HEK293 (cell line): ENCODE results near the gene RNU5B-1.
A peak's percentile ranks its signal among the peaks of the same experiment; 100 is the strongest.

Source experiments
- CTCF ChIA-PET: fragments of 350-600 bp; formaldehyde crosslinking; extraction: SDS; loops from one replicate; lab custom pipeline; 2021; ENCODE audit warnings: antibody characterized with exemption; lab: Yijun Ruan, JAX
- POLR2A ChIA-PET: fragments of 300-600 bp; formaldehyde crosslinking; extraction: SDS; loops from one replicate; lab custom pipeline; 2020; ENCODE audit warnings: antibody characterized with exemption, inconsistent platforms; lab: Yijun Ruan, JAX
- H3K27ac ChIP-seq: fragments of 200-500 bp; sonication (Bioruptor generic); 2 replicates; pipeline ENCODE4 v1.5.1; 2014; ENCODE audit warnings: low read depth, low read length, control low read depth, inconsistent platforms; ENCODE audit errors: extremely low read depth
- H3K36me3 ChIP-seq, 2 experiments: fragments of 200-500 bp in 1 of 2; sonication (Bioruptor generic) in 1 of 2; 1 replicate in 1 of 2; 2 replicates in 1 of 2; pipeline ENCODE4 v1.5.1; 2014 to 2017; ENCODE audit warnings: inconsistent platforms in 2 of 2, low read length in 2 of 2; ENCODE audit not compliant: control insufficient read depth in 2 of 2, insufficient read depth in 1 of 2
- H3K4me1 ChIP-seq: fragments of 200-500 bp; sonication (Bioruptor generic); 2 replicates; pipeline ENCODE4 v1.5.1; 2014; ENCODE audit warnings: mild to moderate bottlenecking, low read length, inconsistent platforms; ENCODE audit not compliant: control insufficient read depth, insufficient read depth
- H3K4me3 ChIP-seq: 2 replicates; pipeline ENCODE4 v1.5.1; 2011; ENCODE audit warnings: low read depth, mild to moderate bottlenecking, control low read depth, low read length, moderate library complexity
- H3K9me3 ChIP-seq: fragments of 200-500 bp; sonication (Bioruptor generic); 2 replicates; pipeline ENCODE4 v1.5.1; 2014; ENCODE audit warnings: low read depth, low read length, inconsistent platforms; ENCODE audit not compliant: control insufficient read depth, insufficient read depth
- KLF1 ChIP-seq: fragments of 450-650 bp; formaldehyde crosslinking; IDR thresholded peaks from 2 replicates; pipeline ENCODE4 v1.5.1; 2016; ENCODE audit warnings: missing biosample characterization, missing genetic modification characterization
- SP3 ChIP-seq: fragments of 450-650 bp; formaldehyde crosslinking; IDR thresholded peaks from 2 replicates; pipeline ENCODE4 v1.5.1; 2016; ENCODE audit warnings: missing biosample characterization, missing genetic modification characterization
- ZFHX2 ChIP-seq: fragments of 450-650 bp; formaldehyde crosslinking; conservative IDR thresholded peaks from 2 replicates; pipeline ENCODE4 v1.5.1; 2016; ENCODE audit warnings: missing biosample characterization, missing genetic modification characterization
- ZNF175 ChIP-seq: fragments of 450-650 bp; formaldehyde crosslinking; IDR thresholded peaks from 2 replicates; pipeline ENCODE4 v1.5.1; 2016; ENCODE audit warnings: missing biosample characterization, missing genetic modification characterization
- ZNF211 ChIP-seq: fragments of 450-650 bp; formaldehyde crosslinking; IDR thresholded peaks from 2 replicates; pipeline ENCODE4 v1.5.1; 2016; ENCODE audit warnings: low read depth, missing biosample characterization, missing genetic modification characterization
- ZNF335 ChIP-seq: fragments of 450-650 bp; formaldehyde crosslinking; conservative IDR thresholded peaks from 2 replicates; pipeline ENCODE4 v1.5.1; 2016; ENCODE audit warnings: missing biosample characterization, missing genetic modification characterization
- ZNF654 ChIP-seq: fragments of 450-650 bp; formaldehyde crosslinking; IDR thresholded peaks from 2 replicates; pipeline ENCODE4 v1.5.1; 2016; ENCODE audit warnings: low read depth, missing biosample characterization, missing genetic modification characterization
- ZNF664 ChIP-seq: fragments of 450-650 bp; formaldehyde crosslinking; IDR thresholded peaks from 2 replicates; pipeline ENCODE4 v1.5.1; 2016; ENCODE audit warnings: missing biosample characterization, missing genetic modification characterization
- ZNF768 ChIP-seq: fragments of 450-650 bp; formaldehyde crosslinking; IDR thresholded peaks from 2 replicates; pipeline ENCODE4 v1.5.1; 2018; ENCODE audit warnings: missing biosample characterization, mild to moderate bottlenecking, missing genetic modification characterization
- ZNF791 ChIP-seq: fragments of 450-650 bp; formaldehyde crosslinking; IDR thresholded peaks from 2 replicates; pipeline ENCODE4 v1.5.1; 2016; ENCODE audit warnings: missing biosample characterization, missing genetic modification characterization
- TF ChIP-seq, protein P1 (sequence below): fragments of 450-650 bp; IDR thresholded peaks from 2 replicates; pipeline ENCODE4 v1.5.1; 2018; ENCODE audit warnings: missing biosample characterization, mild to moderate bottlenecking, missing genetic modification characterization
- TF ChIP-seq, protein P2 (sequence below): fragments of 450-650 bp; formaldehyde crosslinking; IDR thresholded peaks from 2 replicates; pipeline ENCODE4 v1.5.1; 2016; ENCODE audit warnings: missing biosample characterization, missing genetic modification characterization
- TF ChIP-seq, protein P3 (sequence below): sonication (generic); formaldehyde crosslinking; IDR thresholded peaks from 2 replicates; pipeline ENCODE4 v1.8.1; 2022; ENCODE audit warnings: mild to moderate bottlenecking, moderate library complexity, missing genetic modification reagents
- TF ChIP-seq, protein P4 (sequence below): fragments of 450-650 bp; formaldehyde crosslinking; IDR thresholded peaks from 2 replicates; pipeline ENCODE4 v1.5.1; 2017; ENCODE audit warnings: missing biosample characterization, missing genetic modification characterization
- TF ChIP-seq, protein P5 (sequence below): fragments of 450-650 bp; formaldehyde crosslinking; IDR thresholded peaks from 2 replicates; pipeline ENCODE4 v1.5.1; 2016; ENCODE audit warnings: missing biosample characterization, missing genetic modification characterization, borderline replicate concordance
- TF ChIP-seq, protein P6 (sequence below): fragments of 450-650 bp; formaldehyde crosslinking; IDR thresholded peaks from 2 replicates; pipeline ENCODE4 v1.5.1; 2016; ENCODE audit warnings: missing biosample characterization, missing genetic modification characterization
- TF ChIP-seq, protein P7 (sequence below): fragments of 450-650 bp; IDR thresholded peaks from 2 replicates; pipeline ENCODE4 v1.5.1; 2018; ENCODE audit warnings: missing biosample characterization, missing genetic modification characterization
- TF ChIP-seq, protein P8 (sequence below): fragments of 450-650 bp; formaldehyde crosslinking; IDR thresholded peaks from 2 replicates; pipeline ENCODE4 v1.5.1; 2016; ENCODE audit warnings: missing biosample characterization, missing genetic modification characterization

The RNU5B-1 gene

DNA sequence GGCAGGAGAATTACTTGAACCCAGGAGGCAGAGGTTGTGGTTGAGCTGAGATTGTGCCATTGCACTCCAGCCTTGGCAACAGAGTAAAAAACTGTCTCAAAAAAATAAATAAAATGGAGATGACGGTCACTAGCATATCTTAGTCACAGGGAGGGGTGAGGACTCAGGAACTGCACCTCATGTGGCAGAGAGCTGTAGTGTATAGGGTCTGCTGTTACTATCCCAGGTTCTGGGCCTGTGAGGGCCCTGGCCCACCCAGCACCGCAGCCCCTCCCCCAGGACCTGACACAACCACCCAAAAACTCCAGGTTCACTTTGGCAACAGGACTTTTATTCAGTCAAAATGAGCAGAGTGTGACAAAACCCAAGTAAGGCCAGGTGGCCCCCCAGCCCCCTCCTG is 22.3 kb downstream of the RNU5B-1 start (continued):
- TF ChIP-seq, protein P1, sequence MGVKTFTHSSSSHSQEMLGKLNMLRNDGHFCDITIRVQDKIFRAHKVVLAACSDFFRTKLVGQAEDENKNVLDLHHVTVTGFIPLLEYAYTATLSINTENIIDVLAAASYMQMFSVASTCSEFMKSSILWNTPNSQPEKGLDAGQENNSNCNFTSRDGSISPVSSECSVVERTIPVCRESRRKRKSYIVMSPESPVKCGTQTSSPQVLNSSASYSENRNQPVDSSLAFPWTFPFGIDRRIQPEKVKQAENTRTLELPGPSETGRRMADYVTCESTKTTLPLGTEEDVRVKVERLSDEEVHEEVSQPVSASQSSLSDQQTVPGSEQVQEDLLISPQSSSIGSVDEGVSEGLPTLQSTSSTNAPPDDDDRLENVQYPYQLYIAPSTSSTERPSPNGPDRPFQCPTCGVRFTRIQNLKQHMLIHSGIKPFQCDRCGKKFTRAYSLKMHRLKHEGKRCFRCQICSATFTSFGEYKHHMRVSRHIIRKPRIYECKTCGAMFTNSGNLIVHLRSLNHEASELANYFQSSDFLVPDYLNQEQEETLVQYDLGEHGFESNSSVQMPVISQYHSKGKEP (tag by site-specific recombination), result no peak
- TF ChIP-seq, protein P2, sequence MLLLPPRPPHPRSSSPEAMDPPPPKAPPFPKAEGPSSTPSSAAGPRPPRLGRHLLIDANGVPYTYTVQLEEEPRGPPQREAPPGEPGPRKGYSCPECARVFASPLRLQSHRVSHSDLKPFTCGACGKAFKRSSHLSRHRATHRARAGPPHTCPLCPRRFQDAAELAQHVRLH, result no peak
- no peak for TF ChIP-seq ZNF768 (tag by site-specific recombination)
- TF ChIP-seq, protein P3, sequence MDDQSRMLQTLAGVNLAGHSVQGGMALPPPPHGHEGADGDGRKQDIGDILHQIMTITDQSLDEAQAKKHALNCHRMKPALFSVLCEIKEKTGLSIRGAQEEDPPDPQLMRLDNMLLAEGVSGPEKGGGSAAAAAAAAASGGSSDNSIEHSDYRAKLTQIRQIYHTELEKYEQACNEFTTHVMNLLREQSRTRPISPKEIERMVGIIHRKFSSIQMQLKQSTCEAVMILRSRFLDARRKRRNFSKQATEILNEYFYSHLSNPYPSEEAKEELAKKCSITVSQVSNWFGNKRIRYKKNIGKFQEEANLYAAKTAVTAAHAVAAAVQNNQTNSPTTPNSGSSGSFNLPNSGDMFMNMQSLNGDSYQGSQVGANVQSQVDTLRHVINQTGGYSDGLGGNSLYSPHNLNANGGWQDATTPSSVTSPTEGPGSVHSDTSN (CRISPR knock-in tag), result no peak
- TF ChIP-seq, protein P4, sequence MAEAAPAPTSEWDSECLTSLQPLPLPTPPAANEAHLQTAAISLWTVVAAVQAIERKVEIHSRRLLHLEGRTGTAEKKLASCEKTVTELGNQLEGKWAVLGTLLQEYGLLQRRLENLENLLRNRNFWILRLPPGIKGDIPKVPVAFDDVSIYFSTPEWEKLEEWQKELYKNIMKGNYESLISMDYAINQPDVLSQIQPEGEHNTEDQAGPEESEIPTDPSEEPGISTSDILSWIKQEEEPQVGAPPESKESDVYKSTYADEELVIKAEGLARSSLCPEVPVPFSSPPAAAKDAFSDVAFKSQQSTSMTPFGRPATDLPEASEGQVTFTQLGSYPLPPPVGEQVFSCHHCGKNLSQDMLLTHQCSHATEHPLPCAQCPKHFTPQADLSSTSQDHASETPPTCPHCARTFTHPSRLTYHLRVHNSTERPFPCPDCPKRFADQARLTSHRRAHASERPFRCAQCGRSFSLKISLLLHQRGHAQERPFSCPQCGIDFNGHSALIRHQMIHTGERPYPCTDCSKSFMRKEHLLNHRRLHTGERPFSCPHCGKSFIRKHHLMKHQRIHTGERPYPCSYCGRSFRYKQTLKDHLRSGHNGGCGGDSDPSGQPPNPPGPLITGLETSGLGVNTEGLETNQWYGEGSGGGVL (tag by site-specific recombination), result no peak
- no peak for TF ChIP-seq ZNF791 (tag by site-specific recombination)
- no peak for TF ChIP-seq ZNF664 (tag by site-specific recombination)

DNA sequence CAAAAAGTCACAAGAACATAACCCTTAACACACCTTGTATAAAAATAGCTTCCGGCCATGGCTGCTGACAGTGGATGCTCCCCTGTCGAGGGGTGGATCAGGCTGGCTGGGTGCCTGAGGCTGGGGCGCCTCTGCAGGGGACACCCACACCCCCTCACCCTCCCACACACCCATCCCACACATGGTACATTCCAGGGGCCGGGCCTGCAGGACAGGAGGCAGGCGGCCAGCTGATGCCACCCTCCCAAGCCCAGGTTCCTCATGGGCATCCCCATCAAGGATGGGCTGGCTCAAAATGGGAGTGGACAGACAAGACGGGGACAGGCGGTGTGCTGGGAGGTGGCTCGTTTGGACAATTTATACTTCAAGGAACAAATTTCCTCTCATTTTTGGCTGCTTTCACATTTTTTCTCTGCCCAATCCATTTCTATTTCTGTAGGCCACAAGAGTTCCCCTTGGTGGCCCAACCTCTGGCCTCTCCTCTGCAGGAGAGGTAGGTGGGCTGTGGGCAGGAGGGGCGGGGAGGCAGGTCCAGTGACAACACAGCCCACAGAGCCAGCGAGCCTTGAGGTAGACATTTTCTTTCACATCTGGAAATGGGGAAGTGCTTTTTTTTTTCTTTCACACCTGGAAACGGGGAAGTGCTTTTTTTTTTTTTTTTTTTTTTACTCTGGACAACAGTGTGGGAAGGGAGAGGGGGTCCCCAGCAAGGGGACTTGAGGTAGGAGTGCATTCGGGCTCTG is 23.3 kb downstream of the RNU5B-1 start:
- no peaks in the 10 kb centered on the region for H3K9me3 ChIP-seq
- no peak overlapping the region for H3K27ac ChIP-seq
- no peaks in the 10 kb centered on the region for H3K36me3 ChIP-seq
- CTCF ChIA-PET, result interaction anchor here (1.0 to 16.1 kb wide), 4 partner anchors 8 to 72 kb away, joined by 3 to 454 read pairs (median 16); partner anchors contain the start of gene IGDCC3
- POLR2A ChIA-PET, result interaction anchor here (0.9 kb wide), 1 partner anchor 23 kb away, joined by 6 read pairs; the partner anchor contains the start of gene RNU5B-1
- no peaks in the 10 kb centered on the region for H3K4me1 ChIP-seq
- no peak overlapping the region for H3K4me3 ChIP-seq
- TF ChIP-seq ZNF654 (tag by site-specific recombination), result no peak
- TF ChIP-seq, protein P5, sequence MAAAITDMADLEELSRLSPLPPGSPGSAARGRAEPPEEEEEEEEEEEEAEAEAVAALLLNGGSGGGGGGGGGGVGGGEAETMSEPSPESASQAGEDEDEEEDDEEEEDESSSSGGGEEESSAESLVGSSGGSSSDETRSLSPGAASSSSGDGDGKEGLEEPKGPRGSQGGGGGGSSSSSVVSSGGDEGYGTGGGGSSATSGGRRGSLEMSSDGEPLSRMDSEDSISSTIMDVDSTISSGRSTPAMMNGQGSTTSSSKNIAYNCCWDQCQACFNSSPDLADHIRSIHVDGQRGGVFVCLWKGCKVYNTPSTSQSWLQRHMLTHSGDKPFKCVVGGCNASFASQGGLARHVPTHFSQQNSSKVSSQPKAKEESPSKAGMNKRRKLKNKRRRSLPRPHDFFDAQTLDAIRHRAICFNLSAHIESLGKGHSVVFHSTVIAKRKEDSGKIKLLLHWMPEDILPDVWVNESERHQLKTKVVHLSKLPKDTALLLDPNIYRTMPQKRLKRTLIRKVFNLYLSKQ, result no peak
- TF ChIP-seq, protein P6, sequence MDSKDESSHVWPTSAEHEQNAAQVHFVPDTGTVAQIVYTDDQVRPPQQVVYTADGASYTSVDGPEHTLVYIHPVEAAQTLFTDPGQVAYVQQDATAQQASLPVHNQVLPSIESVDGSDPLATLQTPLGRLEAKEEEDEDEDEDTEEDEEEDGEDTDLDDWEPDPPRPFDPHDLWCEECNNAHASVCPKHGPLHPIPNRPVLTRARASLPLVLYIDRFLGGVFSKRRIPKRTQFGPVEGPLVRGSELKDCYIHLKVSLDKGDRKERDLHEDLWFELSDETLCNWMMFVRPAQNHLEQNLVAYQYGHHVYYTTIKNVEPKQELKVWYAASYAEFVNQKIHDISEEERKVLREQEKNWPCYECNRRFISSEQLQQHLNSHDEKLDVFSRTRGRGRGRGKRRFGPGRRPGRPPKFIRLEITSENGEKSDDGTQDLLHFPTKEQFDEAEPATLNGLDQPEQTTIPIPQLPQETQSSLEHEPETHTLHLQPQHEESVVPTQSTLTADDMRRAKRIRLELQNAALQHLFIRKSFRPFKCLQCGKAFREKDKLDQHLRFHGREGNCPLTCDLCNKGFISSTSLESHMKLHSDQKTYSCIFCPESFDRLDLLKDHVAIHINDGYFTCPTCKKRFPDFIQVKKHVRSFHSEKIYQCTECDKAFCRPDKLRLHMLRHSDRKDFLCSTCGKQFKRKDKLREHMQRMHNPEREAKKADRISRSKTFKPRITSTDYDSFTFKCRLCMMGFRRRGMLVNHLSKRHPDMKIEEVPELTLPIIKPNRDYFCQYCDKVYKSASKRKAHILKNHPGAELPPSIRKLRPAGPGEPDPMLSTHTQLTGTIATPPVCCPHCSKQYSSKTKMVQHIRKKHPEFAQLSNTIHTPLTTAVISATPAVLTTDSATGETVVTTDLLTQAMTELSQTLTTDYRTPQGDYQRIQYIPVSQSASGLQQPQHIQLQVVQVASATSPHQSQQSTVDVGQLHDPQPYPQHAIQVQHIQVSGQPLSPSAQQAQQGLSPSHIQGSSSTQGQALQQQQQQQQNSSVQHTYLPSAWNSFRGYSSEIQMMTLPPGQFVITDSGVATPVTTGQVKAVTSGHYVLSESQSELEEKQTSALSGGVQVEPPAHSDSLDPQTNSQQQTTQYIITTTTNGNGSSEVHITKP (tag by site-specific recombination), result peak; percentile 96
- peak; percentile 88 for TF ChIP-seq ZFHX2 (tag by site-specific recombination)
- no peak for TF ChIP-seq ZNF175 (tag by site-specific recombination)
- TF ChIP-seq, protein P4 (tag by site-specific recombination), result no peak
- peak; percentile 19; the same call in 1 of the 2 replicates for TF ChIP-seq SP3
- TF ChIP-seq, protein P7, sequence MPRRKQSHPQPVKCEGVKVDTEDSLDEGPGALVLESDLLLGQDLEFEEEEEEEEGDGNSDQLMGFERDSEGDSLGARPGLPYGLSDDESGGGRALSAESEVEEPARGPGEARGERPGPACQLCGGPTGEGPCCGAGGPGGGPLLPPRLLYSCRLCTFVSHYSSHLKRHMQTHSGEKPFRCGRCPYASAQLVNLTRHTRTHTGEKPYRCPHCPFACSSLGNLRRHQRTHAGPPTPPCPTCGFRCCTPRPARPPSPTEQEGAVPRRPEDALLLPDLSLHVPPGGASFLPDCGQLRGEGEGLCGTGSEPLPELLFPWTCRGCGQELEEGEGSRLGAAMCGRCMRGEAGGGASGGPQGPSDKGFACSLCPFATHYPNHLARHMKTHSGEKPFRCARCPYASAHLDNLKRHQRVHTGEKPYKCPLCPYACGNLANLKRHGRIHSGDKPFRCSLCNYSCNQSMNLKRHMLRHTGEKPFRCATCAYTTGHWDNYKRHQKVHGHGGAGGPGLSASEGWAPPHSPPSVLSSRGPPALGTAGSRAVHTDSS (tag by site-specific recombination), result no peak
- no peak for TF ChIP-seq ZNF335 (tag by site-specific recombination)
- TF ChIP-seq KLF1 (tag by site-specific recombination), result 0 out of 2 replicates have a peak, but pooled peaks have one; percentile 7
- TF ChIP-seq, protein P8, sequence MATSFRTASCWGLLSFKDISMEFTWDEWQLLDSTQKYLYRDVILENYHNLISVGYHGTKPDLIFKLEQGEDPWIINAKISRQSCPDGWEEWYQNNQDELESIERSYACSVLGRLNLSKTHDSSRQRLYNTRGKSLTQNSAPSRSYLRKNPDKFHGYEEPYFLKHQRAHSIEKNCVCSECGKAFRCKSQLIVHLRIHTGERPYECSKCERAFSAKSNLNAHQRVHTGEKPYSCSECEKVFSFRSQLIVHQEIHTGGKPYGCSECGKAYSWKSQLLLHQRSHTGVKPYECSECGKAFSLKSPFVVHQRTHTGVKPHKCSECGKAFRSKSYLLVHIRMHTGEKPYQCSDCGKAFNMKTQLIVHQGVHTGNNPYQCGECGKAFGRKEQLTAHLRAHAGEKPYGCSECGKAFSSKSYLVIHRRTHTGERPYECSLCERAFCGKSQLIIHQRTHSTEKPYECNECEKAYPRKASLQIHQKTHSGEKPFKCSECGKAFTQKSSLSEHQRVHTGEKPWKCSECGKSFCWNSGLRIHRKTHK (tag by site-specific recombination), result no peak
- TF ChIP-seq ZNF211, result no peak
